K562 (cell line): Measurements from ENCODE around the gene GRIP1. TPM values are rescaled to one million over a fixed set of nuclear protein-coding genes. Genes with fewer than 3 reads are reported as not detected.

ENCODE experiments used
- ARID4B ChIP-seq: sonication (generic); formaldehyde crosslinking; IDR thresholded peaks from 2 replicates; pipeline ENCODE4 v1.8.0; 2022; ENCODE audit warnings: mild to moderate bottlenecking, missing genetic modification reagents
- DPF2 ChIP-seq: fragments of 450-650 bp; IDR thresholded peaks from 2 replicates; pipeline ENCODE4 v1.6.1; 2016
- ETV1 ChIP-seq: fragments of 450-650 bp; conservative IDR thresholded peaks from 2 replicates; pipeline ENCODE4 v1.6.1; 2016; ENCODE audit warnings: missing genetic modification characterization, control low read depth, low read depth, missing compliant biosample characterization
- HLTF ChIP-seq: fragments of 450-650 bp; IDR thresholded peaks from 2 replicates; pipeline ENCODE4 v1.6.1; 2016
- POLR2A ChIP-seq: fragments of 450-650 bp; conservative IDR thresholded peaks from 2 replicates; pipeline ENCODE4 v1.6.1; 2016
- RREB1 ChIP-seq: fragments of 250-450 bp; sonication (Bioruptor Pico); IDR thresholded peaks from 2 replicates; pipeline ENCODE4 v1.4.0; 2020
- SIN3B ChIP-seq: fragments of 450-650 bp; IDR thresholded peaks from 2 replicates; pipeline ENCODE4 v1.6.1; 2017; ENCODE audit warnings: low read depth, mild to moderate bottlenecking, moderate library complexity
- SMAD4 ChIP-seq: fragments of 250-450 bp; sonication (Bioruptor Pico); conservative IDR thresholded peaks from 2 replicates; pipeline ENCODE4 v1.8.0; 2021; ENCODE audit warnings: inconsistent platforms, mild to moderate bottlenecking, moderate library complexity
- TSC22D4 ChIP-seq: fragments of 450-650 bp; IDR thresholded peaks from 2 replicates; pipeline ENCODE4 v1.6.1; 2016; ENCODE audit warnings: missing genetic modification characterization, missing biosample characterization, control low read depth
- WHSC1 ChIP-seq: IDR thresholded peaks from one replicate; pipeline ENCODE4 v1.6.1; 2012; ENCODE audit warnings: low read length, control low read depth, inconsistent platforms
- YBX1 ChIP-seq: fragments of 450-650 bp; IDR thresholded peaks from 2 replicates; pipeline ENCODE4 v1.7.1; 2016; ENCODE audit warnings: mild to moderate bottlenecking
- polyA plus RNA-seq, 8 experiments: library from polyadenylated mRNA; depleted of rRNA in 4 of 8; stranded (reverse) in 5 of 8; unstranded in 3 of 8; fragments of >200 nt; fragmentation: Nextera tagmentation in 2 of 8; fragmentation: Illumina TruSeq in 1 of 8; extraction: Ambion mirVana in 2 of 8; extraction: Trizol in 1 of 8; gene quantifications; 2 replicates each; pipeline versions ENCODE4 v1.2.1 to v1.2.3, GENCODE V29; 2011 to 2014; ENCODE audit warnings: inconsistent platforms in 1 of 8, missing spikeins in 1 of 8
- total RNA-seq, 7 experiments: library from RNA; depleted of rRNA in 6 of 7; stranded (reverse); fragments of >200 nt in 6 of 7; fragmentation: Illumina TruSeq in 2 of 7; extraction: Trizol in 2 of 7; gene quantifications; 2 replicates each; pipeline versions ENCODE4 v1.2.1 to v1.2.3, GENCODE V29; 2011 to 2021; ENCODE audit warnings: low replicate concordance in 1 of 7
- TF ChIP-seq, protein P1 (sequence below), 2 experiments: IDR thresholded peaks in 1 of 2; conservative IDR thresholded peaks in 1 of 2; 2 replicates each; pipeline ENCODE4 v1.6.1; 2016; ENCODE audit warnings: low read depth in 2 of 2, mild to moderate bottlenecking in 1 of 2, missing compliant biosample characterization in 1 of 2, missing genetic modification characterization in 1 of 2, moderate library complexity in 1 of 2
- TF ChIP-seq, protein P2 (sequence below): sonication (generic); formaldehyde crosslinking; IDR thresholded peaks from 2 replicates; pipeline ENCODE4 v1.8.0; 2022; ENCODE audit warnings: missing genetic modification reagents, mild to moderate bottlenecking, moderate library complexity, borderline replicate concordance

GRIP1 gene
- total and polyA plus RNA-seq, 9 of the 15 experiments (the other 6 are each of a cell fraction or from before 2014, with no cell fraction given) = 0.28 to 1.2 (median 0.45) TPM

- TF ChIP-seq ARID4B (0 out of 2 replicates have a peak, but pooled peaks have one; percentile 23), POLR2A (peak; percentile 91), RREB1 (CRISPR knock-in tag) (0 out of 2 replicates have a peak, but pooled peaks have one; percentile 68), SMAD4 (CRISPR knock-in tag) (peak; percentile 25; the same call in 1 of the 2 replicates), YBX1 (no peak), ETV1 (tag) (peak; percentile 65; the same call in 1 of the 2 replicates), TSC22D4 (no peak), DPF2 (peak; percentile 59), HLTF (no peak), SIN3B (no peak), WHSC1 (no peak)
- TF ChIP-seq, protein P1, sequence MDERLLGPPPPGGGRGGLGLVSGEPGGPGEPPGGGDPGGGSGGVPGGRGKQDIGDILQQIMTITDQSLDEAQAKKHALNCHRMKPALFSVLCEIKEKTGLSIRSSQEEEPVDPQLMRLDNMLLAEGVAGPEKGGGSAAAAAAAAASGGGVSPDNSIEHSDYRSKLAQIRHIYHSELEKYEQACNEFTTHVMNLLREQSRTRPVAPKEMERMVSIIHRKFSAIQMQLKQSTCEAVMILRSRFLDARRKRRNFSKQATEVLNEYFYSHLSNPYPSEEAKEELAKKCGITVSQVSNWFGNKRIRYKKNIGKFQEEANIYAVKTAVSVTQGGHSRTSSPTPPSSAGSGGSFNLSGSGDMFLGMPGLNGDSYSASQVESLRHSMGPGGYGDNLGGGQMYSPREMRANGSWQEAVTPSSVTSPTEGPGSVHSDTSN (CRISPR knock-in tag; IDR thresholded peaks at IDR 0.05; ENCODE audit: low read depth) = peak; percentile 45; the same call in 1 of the 2 replicates
- TF ChIP-seq, protein P1 (tag; conservative IDR thresholded peaks at IDR 0.05; ENCODE audit: low read depth) = no peak
- TF ChIP-seq, protein P2, sequence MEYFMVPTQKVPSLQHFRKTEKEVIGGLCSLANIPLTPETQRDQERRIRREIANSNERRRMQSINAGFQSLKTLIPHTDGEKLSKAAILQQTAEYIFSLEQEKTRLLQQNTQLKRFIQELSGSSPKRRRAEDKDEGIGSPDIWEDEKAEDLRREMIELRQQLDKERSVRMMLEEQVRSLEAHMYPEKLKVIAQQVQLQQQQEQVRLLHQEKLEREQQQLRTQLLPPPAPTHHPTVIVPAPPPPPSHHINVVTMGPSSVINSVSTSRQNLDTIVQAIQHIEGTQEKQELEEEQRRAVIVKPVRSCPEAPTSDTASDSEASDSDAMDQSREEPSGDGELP (CRISPR knock-in tag) = no peak
Measured at GRCh38 chr12:66301944-66302826, 376.7 kb downstream of the GRIP1 start, which contains the start of gene HELB (continued).
